ENCODE measurements around the gene TNKS2.

TNKS2 gene

DNA sequence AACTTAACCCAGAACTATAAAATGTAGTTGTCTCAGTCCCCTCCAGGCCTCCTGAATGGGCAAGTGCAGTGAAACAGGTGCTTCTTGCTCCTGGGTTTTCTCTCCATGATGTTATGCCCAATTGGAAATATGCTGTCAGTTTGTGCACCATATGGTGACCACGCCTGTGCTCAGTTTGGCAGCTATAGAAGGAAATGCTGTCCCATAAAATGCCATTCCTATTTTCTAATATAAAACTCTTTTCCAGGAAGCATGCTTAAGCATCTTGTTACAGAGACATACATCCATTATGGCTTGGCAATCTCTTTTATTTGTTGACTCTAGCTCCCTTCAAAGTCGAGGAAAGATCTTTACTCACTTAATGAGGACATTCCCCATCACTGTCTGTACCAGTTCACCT lies 65.9 kb downstream of the TNKS2 start:
- no peak overlapping the region for H3K4me3 ChIP-seq (ENCODE audit: low read depth, low read length)
- TF ChIP-seq, protein P1, sequence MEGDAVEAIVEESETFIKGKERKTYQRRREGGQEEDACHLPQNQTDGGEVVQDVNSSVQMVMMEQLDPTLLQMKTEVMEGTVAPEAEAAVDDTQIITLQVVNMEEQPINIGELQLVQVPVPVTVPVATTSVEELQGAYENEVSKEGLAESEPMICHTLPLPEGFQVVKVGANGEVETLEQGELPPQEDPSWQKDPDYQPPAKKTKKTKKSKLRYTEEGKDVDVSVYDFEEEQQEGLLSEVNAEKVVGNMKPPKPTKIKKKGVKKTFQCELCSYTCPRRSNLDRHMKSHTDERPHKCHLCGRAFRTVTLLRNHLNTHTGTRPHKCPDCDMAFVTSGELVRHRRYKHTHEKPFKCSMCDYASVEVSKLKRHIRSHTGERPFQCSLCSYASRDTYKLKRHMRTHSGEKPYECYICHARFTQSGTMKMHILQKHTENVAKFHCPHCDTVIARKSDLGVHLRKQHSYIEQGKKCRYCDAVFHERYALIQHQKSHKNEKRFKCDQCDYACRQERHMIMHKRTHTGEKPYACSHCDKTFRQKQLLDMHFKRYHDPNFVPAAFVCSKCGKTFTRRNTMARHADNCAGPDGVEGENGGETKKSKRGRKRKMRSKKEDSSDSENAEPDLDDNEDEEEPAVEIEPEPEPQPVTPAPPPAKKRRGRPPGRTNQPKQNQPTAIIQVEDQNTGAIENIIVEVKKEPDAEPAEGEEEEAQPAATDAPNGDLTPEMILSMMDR (conservative IDR thresholded peaks at IDR 0.05; ENCODE audit: low read depth, low read length): no peak
- DNase-seq (ENCODE audit: low read depth): no peak

DNA sequence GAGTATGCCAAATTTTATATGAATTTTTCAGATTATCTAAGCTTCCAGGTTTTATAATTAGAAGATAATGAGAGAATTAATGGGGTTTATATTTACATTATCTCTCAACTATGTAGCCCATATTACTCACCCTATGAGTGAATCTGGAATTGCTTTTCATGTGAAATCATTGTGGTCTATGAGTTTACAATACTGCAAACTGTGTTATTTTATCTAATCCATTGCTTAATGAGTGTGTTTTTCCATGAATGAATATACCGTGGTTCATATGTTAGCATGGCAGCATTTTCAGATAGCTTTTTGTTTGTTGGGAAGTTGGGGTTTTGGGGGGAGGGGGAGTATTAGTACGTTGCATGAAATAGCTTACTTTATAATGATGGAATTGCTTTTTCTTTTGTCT lies 66.5 kb downstream of the TNKS2 start:
- no peak overlapping the region for H3K4me3 ChIP-seq (ENCODE audit: low read depth, low read length)
- no peak for DNase-seq (ENCODE audit: low read depth)
- TF ChIP-seq, protein P1 (conservative IDR thresholded peaks at IDR 0.05; ENCODE audit: low read depth, low read length): no peak

DNA sequence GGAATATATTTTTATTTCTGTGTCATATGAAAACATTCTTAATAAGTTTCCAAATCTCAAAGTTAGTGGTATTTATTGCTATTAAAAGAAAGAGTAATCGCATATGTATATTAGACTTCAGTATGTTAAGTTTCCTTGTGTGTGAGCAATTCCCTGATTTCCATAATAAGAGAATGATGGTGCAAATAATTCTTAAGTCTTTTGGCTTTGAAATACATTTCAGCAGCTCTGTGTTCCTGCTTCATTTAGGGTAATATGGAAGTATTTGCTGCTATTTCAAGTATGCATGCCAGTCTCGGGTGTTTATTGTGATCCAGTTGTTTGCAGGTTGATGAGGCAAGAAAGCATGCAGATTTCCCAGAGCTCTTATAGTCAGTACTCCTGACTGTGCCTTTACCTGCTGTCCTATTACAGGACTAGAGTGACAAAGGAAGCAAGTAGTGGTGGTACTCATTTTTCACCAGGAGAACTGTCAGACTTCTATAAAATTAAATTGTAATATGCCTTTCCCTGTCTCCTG lies 67.4 kb downstream of the TNKS2 start:
- TF ChIP-seq, protein P1 (conservative IDR thresholded peaks at IDR 0.05; ENCODE audit: low read depth, low read length): no peak
- no peak overlapping the region for H3K4me3 ChIP-seq (ENCODE audit: low read depth, low read length)
- DNase-seq (ENCODE audit: low read depth): no peak

DNA sequence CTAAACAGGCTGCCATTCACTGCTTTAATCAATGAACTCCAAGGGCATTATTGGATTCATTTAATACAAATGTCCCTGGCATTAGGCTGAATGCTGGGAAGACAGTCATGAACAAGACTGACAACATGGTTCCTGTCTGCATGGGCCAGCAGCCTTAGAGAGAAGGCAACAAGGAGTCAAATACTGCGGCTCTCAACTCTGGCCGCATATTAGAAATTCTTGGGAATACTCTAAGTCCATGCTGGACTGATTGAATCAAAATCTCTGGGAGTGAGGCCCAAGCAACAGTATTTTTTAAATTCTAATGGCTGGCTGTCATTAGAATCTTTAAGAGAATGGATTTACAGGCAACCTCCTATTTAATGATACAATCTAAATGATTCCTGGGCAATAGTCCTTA lies 76.9 kb downstream of the TNKS2 start:
- no peak overlapping the region for H3K4me3 ChIP-seq (ENCODE audit: low read depth, low read length)
- TF ChIP-seq, protein P1 (conservative IDR thresholded peaks at IDR 0.05; ENCODE audit: low read depth, low read length): no peak
- no peak for DNase-seq (ENCODE audit: low read depth)

DNA sequence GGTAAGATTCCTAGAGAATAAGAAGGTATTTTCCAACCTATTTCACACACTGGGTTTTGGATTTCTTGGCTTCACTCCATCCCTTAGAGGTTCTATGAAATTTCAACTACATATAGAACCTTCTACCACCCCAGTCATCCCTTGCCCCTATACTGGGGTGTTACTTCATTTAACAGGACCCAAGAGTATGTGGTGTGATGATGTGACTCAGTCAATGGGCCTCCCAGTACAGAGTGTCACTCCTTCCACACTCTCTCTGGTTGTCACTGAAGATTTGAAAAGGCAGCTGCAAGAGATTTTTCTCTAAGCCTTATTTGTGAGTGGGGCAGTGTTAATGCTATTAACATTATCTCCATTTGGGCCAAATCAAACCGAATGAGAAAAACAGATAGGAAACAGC lies 77.6 kb downstream of the TNKS2 start:
- no peak overlapping the region for H3K4me3 ChIP-seq (ENCODE audit: low read depth, low read length)
- no peak for DNase-seq (ENCODE audit: low read depth)
- TF ChIP-seq, protein P1 (conservative IDR thresholded peaks at IDR 0.05; ENCODE audit: low read depth, low read length): no peak

DNA sequence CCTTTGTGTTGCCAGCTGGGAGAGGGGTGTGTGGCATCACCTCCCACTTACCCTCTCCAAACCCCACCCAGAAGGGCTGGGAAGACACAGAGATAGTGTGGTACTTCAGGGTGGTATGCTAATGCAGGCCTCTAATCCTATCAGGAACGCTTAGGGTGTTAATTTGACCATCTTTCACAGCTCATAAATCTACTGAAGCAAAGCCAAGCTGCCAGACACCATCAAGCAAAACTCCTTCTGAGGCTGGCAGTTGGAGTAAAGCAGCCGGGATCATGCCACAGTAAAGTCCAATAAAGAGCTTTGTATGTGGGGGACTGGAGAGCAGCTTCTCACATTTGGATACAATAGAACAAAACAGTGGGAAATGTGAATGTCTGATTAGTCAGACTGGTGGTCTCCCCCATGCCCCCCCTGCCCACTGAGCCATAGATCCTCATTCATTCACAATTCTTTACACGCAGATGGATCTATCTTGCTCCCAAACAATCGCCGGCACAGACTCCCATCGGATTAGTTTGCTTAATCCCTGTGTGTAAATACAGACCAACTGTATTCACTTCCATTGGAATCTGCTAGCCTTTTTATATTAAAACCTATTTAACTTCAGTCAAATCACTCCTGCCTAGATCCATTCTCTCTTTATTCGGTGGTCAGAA lies 81.4 kb downstream of the TNKS2 start:
- TF ChIP-seq, protein P1 (conservative IDR thresholded peaks at IDR 0.05; ENCODE audit: low read depth, low read length): no peak
- no peak for DNase-seq (ENCODE audit: low read depth)
- no peak overlapping the region for H3K4me3 ChIP-seq (ENCODE audit: low read depth, low read length)

DNA sequence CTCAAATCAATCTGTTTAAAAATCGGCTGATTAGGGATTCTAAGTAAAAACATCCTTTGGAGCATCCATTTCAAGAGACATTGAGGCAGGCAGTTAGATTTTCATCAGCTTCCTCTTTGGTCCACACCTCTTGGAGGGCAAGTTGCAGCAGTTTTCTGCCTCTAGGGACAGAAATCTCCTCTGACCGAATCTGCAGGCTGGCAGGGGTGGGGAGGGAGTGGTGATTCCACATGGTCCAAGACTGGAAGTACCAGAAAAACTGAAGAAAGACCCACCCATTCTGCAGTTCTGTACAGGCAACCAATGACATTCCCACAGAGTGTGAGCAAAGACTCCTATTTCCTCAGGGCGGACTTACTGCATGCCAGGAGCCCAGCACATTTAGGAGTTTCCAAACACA lies 82.1 kb downstream of the TNKS2 start:
- no peak overlapping the region for H3K4me3 ChIP-seq (ENCODE audit: low read depth, low read length)
- TF ChIP-seq, protein P1 (conservative IDR thresholded peaks at IDR 0.05; ENCODE audit: low read depth, low read length): no peak
- DNase-seq (ENCODE audit: low read depth): no peak

Data from choroid plexus epithelial cell (primary cell).